ENCODE data around the gene SLC44A3. TPM values are rescaled to one million over a fixed set of nuclear protein-coding genes. Genes with fewer than 3 reads are reported as not detected.

SLC44A3 gene
- total RNA-seq, 1 donor from 2014 or later = 129 TPM

DNA sequence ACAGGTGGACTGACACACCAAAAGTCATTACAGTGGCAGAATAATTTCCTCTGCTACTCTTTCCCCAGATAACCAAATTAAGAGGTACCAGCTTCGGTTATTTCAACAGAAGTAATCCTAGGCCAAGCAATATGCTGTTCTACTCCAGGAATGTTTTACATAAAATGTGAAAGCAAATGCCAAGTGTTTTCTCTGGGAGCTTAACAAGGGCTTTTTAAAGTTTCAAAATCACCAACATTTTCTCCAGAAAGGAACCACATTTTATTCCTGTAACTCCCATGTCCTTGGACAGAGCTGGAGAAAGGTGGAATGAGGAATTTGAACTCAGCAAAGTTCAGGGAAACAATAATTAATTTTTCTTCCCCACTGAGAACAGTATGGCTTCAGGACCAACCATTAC is 79.6 kb downstream of the SLC44A3 start:
- no peaks in the 10 kb centered on the region for H3K36me3 Mint-ChIP-seq (ENCODE audit: unreplicated experiment)
- TF ChIP-seq CTCF (IDR thresholded peaks at IDR 0.05; ENCODE audit: partially characterized antibody, unreplicated experiment) = no peak
- DNase-seq = no peak
- no peak overlapping the region for H3K4me3 Mint-ChIP-seq (ENCODE audit: unreplicated experiment)
- peaks cover 10% of the 10 kb centered on the region for H3K4me1 Mint-ChIP-seq (ENCODE audit: low read depth, unreplicated experiment)
- peaks cover 10% of the 10 kb centered on the region for H3K9me3 Mint-ChIP-seq (ENCODE audit: unreplicated experiment)
- peaks cover 2% of the 10 kb centered on the region for H3K27me3 Mint-ChIP-seq (ENCODE audit: unreplicated experiment)
- H3K27ac Mint-ChIP-seq (ENCODE audit: unreplicated experiment) = no peak overlapping the region

DNA sequence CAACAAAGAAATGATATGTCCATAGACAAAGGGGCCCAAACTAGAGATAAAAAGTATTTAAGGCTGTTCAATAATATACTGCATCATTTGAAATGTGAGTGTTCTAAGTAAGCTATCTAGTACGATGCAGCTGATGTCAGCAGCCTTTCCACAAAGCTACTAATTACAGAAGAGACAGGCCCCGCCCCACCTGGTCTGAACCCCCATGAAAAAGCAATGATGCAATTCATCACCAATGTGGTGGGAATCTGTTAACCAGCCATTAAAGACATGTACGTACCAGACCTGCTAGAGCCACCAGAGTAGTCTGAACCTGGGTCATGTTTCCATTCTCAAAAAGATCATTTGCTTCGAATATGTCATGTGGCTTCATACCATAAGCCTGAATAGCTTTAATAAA is 81.7 kb downstream of the SLC44A3 start:
- DNase-seq = no peak
- peaks cover 10% of the 10 kb centered on the region for H3K4me1 Mint-ChIP-seq (ENCODE audit: low read depth, unreplicated experiment)
- H3K36me3 Mint-ChIP-seq (ENCODE audit: unreplicated experiment) = no peaks in the 10 kb centered on the region
- peak overlapping the region; percentile 87 for H3K27ac Mint-ChIP-seq (ENCODE audit: unreplicated experiment)
- TF ChIP-seq CTCF (IDR thresholded peaks at IDR 0.05; ENCODE audit: partially characterized antibody, unreplicated experiment) = no peak
- peaks cover 8% of the 10 kb centered on the region for H3K9me3 Mint-ChIP-seq (ENCODE audit: unreplicated experiment)
- no peak overlapping the region for H3K4me3 Mint-ChIP-seq (ENCODE audit: unreplicated experiment)
- H3K27me3 Mint-ChIP-seq (ENCODE audit: unreplicated experiment) = no peaks in the 10 kb centered on the region

DNA sequence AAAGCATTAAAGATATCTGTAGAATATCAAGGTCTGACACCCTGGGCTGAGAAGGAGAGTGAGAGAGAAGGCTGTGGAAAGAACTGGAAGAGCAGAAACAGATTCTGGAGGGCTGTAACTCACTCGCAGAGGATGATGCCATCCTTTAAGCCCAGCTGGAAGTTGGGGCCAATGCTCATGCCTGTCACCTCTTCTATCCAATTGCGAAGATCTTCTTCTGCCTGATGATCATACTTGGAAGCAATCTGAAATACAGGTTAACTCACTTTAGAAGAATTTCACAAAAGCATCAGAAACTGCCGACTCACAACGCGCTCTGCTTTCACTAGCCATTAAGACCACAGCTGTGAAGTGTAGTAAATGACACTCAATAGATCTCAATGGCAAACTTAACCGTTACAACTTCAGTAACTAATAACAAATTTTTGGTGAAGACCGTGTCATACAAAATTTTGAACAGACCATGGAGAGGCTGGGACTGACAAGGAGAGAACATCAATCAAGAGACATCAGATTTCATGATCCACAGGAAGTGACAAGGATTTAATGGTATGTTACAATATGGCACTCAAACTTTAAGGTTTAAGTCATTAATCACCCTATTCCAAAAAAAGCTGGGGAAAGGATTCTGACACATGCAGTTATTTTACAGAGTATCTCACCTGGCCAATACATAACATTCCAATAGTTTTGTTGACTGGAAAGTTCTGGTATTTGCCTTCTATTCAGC is 83.3 kb downstream of the SLC44A3 start:
- DNase-seq = no peak

GRCh38 chr1:94905207-94905606 is 85.0 kb downstream of the SLC44A3 start:
- Mint-ChIP-seq H3K36me3 (ENCODE audit: unreplicated experiment) (no peaks in the 10 kb centered on the region), H3K27ac (ENCODE audit: unreplicated experiment) (no peak overlapping the region), H3K4me3 (ENCODE audit: unreplicated experiment) (no peak overlapping the region), H3K27me3 (ENCODE audit: unreplicated experiment) (peaks cover 2% of the 10 kb centered on the region), H3K9me3 (ENCODE audit: unreplicated experiment) (peaks cover 10% of the 10 kb centered on the region), H3K4me1 (ENCODE audit: low read depth, unreplicated experiment) (peaks cover 21% of the 10 kb centered on the region)
- DNase-seq = no peak
- no peak for TF ChIP-seq CTCF (IDR thresholded peaks at IDR 0.05; ENCODE audit: partially characterized antibody, unreplicated experiment)

More for the DNA sequence above, 83.3 kb downstream of the SLC44A3 start:
- H3K4me1 Mint-ChIP-seq (ENCODE audit: low read depth, unreplicated experiment) = peaks cover 10% of the 10 kb centered on the region
- peak overlapping the region; percentile 50 for H3K27ac Mint-ChIP-seq (ENCODE audit: unreplicated experiment)
- no peaks in the 10 kb centered on the region for H3K27me3 Mint-ChIP-seq (ENCODE audit: unreplicated experiment)
- no peaks in the 10 kb centered on the region for H3K36me3 Mint-ChIP-seq (ENCODE audit: unreplicated experiment)
- peaks cover 10% of the 10 kb centered on the region for H3K9me3 Mint-ChIP-seq (ENCODE audit: unreplicated experiment)
- H3K4me3 Mint-ChIP-seq (ENCODE audit: unreplicated experiment) = no peak overlapping the region
- TF ChIP-seq CTCF (IDR thresholded peaks at IDR 0.05; ENCODE audit: partially characterized antibody, unreplicated experiment) = no peak

- H3K4me1 Mint-ChIP-seq (ENCODE audit: low read depth, unreplicated experiment) = peaks cover 28% of the 10 kb centered on the region
Observed at GRCh38 chr1:94906382-94906781, 86.2 kb downstream of the SLC44A3 start.

More at GRCh38 chr1:94906382-94906781, 86.2 kb downstream of the SLC44A3 start:
- Mint-ChIP-seq H3K9me3 (ENCODE audit: unreplicated experiment) (peaks cover 10% of the 10 kb centered on the region), H3K4me3 (ENCODE audit: unreplicated experiment) (no peak overlapping the region), H3K27me3 (ENCODE audit: unreplicated experiment) (peaks cover 2% of the 10 kb centered on the region), H3K27ac (ENCODE audit: unreplicated experiment) (no peak overlapping the region), H3K36me3 (ENCODE audit: unreplicated experiment) (peaks cover 5% of the 10 kb centered on the region)
- no peak for DNase-seq
- no peak for TF ChIP-seq CTCF (IDR thresholded peaks at IDR 0.05; ENCODE audit: partially characterized antibody, unreplicated experiment)
